A204.1 (cell line): Measurements from ENCODE around the gene EBP.
A peak's percentile ranks its signal among the peaks of the same experiment; 100 is the strongest.

Source experiments
- FAIRE-seq: peaks from 2 replicates; lab custom pipeline; 2012; peaks lifted over from hg19 to GRCh38; lab: Jason Lieb, UNC

EBP gene

GRCh38 chrX:48521353-48522243 lies at the start of gene EBP:
Gene EBP (plus strand): TSS chrX:48521808. CDS start chrX:48523772, 1,964 bp downstream.
- FAIRE-seq, result peak; percentile 57

DNA sequence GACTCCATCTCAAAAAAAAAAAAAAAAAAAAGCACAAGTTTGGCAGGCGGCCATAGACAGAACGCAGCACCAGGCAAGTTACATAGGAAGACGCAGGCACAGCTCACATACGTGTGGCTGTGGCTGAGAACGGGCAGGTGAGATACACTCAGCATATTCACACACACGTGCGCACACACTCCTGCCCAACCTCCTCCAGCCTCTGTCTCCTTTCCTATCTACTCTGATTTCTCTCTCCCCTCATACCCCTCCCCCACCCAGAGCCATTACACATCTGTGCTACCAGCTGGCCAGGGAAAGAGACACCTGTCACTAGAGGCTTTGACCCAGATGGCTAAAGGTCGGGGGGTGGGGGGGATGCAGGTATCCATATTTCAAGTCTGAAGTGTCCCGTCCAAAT lies 49.4 kb upstream of the EBP start:
- FAIRE-seq, result no peak

- no peak for FAIRE-seq
Measured at GRCh38 chrX:48472851-48473703, 48.5 kb upstream of the EBP start.

GRCh38 chrX:48473704-48473990 lies 48.0 kb upstream of the EBP start:
- FAIRE-seq, result no peak

DNA sequence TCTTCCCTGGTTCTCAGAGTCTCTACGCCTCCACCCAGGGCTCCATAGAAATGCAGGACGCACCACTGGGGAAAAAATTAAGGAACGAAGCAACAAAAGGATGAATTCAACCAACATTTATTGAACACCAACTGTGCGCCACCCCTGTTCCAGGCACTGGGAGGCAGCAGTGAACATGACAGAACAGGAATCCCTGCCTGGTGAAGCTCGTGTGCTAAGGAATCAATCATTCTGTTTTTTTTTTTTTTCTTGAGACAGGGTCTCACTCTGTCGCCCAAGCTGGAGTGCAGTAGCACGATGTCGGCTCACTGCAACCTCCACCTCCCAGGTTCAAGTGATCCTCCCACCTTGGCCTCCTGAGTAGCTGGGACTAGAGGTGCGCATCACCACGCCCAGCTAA lies 47.5 kb upstream of the EBP start:
- FAIRE-seq, result no peak

DNA sequence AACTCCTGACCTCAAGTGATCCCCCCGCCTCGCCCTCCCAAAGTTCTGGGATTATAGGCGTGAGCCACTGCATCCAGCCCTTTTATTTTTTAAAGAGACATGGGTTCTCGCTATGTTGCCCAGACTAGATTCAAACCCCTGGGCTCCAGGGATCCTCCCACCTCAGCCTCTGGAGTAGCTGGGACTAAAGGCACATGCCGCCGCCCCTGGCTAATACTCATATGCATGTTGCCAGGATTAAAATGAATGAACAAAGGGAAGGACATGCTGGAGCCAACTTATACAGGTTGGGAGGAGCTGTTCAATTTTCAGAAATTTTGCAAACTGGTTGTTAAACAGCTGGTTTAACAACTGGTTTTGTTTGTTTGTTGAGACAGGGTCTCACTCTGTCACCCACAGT lies 47.0 kb upstream of the EBP start:
- no peak for FAIRE-seq

DNA sequence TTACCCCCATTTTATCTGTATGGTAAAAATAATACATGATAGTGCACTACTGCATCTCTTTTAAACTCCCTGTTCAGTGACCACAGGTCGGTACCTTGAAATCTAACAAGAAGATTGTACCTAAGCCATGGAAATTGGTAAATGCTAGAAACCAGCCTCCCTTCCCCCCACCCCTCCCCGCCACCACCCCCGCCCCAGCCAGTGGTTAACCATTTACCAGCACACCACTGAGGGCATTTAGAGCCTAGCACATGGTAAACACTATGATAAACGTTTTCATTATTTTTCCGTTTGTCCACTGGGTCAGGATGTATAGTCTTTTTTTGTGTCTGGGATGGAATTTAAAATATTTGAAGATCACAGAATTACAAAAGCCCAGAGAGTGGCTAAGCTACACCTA lies 46.3 kb upstream of the EBP start:
- FAIRE-seq, result no peak

- FAIRE-seq, result peak; percentile 85
Measured at GRCh38 chrX:48475774-48476577, 45.6 kb upstream of the EBP start, which contains the start of gene FTSJ1. Gene FTSJ1 (plus strand): TSS chrX:48476199. CDS start chrX:48478048, 1,849 bp downstream.

DNA sequence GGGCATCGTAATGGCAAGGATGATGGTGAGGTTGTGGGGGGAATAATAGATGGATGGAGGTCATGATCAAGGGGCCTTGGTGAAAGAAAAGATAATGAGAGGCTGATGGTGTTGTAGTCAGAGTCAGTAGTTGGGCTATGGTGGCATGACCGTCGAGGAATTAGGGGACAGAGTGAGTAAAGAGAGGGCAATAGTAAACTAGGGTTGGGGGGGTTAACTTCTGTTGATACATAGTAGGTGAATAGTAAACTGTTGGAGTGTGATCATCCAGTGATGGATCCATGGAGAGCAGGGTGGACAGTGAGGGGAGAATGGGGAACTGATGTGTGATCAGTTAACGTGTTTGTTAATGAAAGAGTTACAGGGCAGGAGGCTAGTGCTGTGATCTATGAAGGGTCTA lies 44.7 kb upstream of the EBP start:
- no peak for FAIRE-seq

GRCh38 chrX:48477960-48478755 lies 43.5 kb upstream of the EBP start:
- no peak for FAIRE-seq

DNA sequence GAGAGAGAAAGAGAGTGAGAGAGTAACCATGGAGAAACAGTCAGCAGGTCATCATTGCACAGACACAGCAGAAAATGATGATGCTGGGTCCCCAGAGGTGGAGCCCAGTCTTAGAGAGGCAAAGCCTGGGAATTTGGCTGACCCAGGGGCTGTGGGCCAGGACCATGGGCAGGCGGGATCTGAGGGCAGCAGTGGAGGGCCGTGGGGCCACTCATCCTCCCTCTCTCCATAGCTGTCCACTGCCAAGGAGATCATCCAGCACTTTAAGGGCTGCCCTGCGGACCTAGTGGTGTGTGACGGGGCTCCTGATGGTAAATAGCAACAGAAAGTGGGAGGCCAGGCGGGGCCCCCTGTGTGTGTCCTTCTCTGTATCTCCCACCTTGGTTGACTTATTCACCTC lies 42.8 kb upstream of the EBP start:
- no peak for FAIRE-seq

DNA sequence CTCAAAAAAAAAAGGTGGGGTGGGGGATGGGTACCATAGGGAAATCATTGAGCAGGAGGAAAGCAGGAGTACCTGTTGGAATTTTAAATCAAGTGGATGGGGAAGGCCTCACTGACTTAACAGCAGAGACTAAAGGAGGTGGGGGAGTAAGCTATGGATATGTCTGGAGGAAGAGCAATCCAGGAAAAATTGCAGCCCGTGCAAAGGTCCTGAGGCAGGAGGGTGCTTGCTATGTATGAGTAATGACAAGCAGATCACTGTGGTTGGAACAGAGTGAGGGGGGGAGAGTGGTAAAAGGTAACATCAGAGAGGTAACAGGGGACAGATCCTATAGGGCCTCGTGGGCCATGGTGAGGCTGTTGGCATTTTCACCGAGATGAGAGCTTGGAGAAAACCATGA lies 41.5 kb upstream of the EBP start:
- FAIRE-seq, result no peak

DNA sequence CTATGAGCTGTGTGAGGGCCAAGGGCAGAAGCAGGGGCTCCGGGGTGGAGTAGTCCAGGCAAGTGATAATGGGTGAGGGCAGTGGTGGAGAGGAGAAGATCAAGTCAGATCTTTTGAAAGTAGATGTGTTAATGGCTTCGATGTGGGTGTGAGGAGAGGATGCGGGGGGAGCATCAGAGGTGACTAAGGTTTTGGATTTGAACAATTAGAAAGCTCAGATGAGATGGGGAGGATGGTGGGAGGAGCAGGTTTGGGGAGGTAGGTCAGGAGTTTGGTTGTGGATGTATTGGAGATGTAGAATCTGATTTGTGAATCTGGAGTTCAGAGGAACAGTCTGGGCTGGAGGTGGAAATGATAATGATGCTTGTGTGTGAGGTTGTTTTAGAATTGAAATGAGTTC lies 41.0 kb upstream of the EBP start:
- no peak for FAIRE-seq

DNA sequence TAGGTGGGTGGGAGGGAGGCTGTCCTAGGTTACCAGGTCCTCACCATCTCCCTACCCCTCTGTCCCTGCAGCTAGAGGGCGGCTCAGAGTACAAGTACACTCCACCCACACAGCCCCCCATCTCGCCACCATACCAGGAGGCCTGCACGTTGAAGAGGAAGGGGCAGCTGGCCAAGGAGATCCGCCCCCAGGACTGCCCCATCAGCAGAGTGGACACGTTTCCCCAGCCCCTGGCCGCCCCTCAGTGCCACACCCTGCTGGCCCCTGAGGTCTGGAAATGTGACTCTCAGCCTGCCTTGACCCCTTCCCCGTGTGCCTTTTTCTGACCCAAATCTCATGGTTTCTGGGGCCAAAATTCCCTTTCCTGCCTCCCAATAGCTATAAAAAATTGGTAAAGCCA lies 39.1 kb upstream of the EBP start:
- no peak for FAIRE-seq

GRCh38 chrX:48487362-48487798 lies 34.2 kb upstream of the EBP start:
- no peak for FAIRE-seq

- FAIRE-seq, result no peak
Measured at GRCh38 chrX:48488034-48488433, 33.6 kb upstream of the EBP start.

DNA sequence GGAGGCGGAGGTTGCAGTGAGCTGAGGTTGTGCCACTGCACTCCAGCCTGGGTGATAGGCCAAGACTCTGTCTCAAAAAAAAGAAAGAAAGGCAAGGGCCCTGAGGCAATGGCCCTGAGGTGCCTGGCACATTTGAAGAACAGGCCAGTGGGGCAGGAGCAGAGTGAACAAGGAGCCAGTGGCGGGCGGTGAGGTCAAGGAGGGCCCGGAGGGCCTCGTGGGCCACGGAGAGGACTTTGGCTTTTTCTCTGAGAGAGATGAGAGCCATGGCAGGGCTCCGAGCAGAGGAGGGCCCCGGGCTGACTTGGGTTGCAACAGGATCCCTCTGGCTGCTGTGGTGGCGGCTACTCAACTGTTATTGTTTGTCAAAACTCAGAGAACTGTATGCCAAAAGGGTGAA lies 32.3 kb upstream of the EBP start:
- FAIRE-seq, result no peak

DNA sequence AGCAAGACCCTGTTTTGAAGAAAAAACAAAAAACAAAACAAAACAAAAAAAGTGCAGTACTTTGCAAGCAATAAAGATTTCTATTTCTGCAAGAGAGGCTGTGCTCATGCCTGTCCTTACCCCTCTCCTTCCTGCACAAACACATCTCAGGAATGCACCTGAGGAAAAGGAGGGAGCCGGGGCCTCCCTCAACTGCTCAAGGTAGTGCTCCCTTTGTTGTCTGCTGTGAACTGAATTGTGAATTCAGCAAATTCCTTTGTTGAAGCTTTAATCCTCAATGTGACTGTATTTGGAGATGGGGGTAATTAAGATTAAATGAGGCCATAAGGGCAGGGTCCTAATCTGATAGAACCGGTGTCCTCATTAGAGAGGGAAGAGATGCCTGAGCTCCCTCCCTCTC lies 31.7 kb upstream of the EBP start:
- FAIRE-seq, result no peak

DNA sequence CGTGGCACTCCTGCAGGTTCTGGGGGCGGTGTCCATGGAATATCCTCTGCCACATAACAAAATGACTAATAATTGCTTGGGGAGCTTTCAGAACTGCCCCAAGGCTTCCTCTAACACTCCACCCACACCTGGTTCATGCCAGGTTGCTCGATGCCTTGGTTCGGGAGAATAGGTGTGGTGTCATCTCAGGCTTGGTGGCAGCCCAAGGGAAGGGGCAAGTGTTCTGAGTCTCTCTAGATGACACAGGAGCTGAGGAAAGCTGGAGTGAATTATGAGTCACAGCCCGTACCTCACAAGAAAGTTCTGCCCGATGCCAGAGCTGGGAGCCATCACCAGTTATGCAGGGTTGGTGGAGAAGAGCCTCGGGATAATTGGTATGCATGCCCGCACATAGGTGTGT lies 30.9 kb upstream of the EBP start:
- FAIRE-seq, result no peak

GRCh38 chrX:48491809-48492208 lies 29.8 kb upstream of the EBP start:
- no peak for FAIRE-seq

- no peak for FAIRE-seq
Measured at GRCh38 chrX:48492293-48492910, 29.2 kb upstream of the EBP start.
